Uterus (tissue), 4 donors: ENCODE measurements around the gene COG8. TPM values are rescaled to one million over a fixed set of nuclear protein-coding genes. Genes with fewer than 3 reads are reported as not detected.
"Not testable (repeated sequence)": the region's sequence is repeated elsewhere in the genome, so short reads cannot be mapped to it uniquely, and the experiment has no call there.

ENCODE experiments used
- DNase-seq, 2 donors: peaks; one replicate each; pipeline ENCODE4 v3.0.0-alpha.2; 2019 to 2020
- H3K27ac ChIP-seq, 2 donors: fragments of 200-600 bp; sonication (generic); 1 replicate in 1 of 2; 2 replicates in 1 of 2; pipeline ENCODE4 v1.5.1; 2016 to 2018
- H3K27me3 ChIP-seq, 2 donors: fragments of 200-600 bp; sonication (generic); one replicate each; pipeline ENCODE4 v1.5.1; 2018 to 2019; ENCODE audit warnings: control low read depth in 1 of 2
- H3K36me3 ChIP-seq, 2 donors: fragments of 200-600 bp; sonication (generic); one replicate each; pipeline ENCODE4 v1.5.1; 2019; ENCODE audit warnings: control low read depth in 1 of 2
- H3K4me1 ChIP-seq, 2 donors: fragments of 200-600 bp; sonication (generic); one replicate each; pipeline ENCODE4 v1.5.1; 2018 to 2019; ENCODE audit warnings: control low read depth in 1 of 2
- H3K4me3 ChIP-seq, 2 donors: fragments of 200-600 bp; sonication (generic); 1 replicate in 1 of 2; 2 replicates in 1 of 2; pipeline ENCODE4 v1.5.1; 2018 to 2019; ENCODE audit warnings: mild to moderate bottlenecking in 1 of 2
- H3K9me3 ChIP-seq, 2 donors: fragments of 200-600 bp; sonication (generic); one replicate each; pipeline ENCODE4 v1.5.1; 2019; ENCODE audit warnings: control low read depth in 1 of 2
- POLR2A ChIP-seq, 2 donors: fragments of 450-650 bp; IDR thresholded peaks; one replicate each; pipeline ENCODE4 v1.6.1; 2016; ENCODE audit warnings: antibody characterized with exemption in 2 of 2, mild to moderate bottlenecking in 1 of 2, moderate library complexity in 1 of 2
- intact Hi-C: fragments of 100-400 bp; cut with DNase I; formaldehyde crosslinking; loops from one replicate; pipeline ENCODE4 v1.15.1; 2023; ENCODE audit warnings: low total_unique reads
- total RNA-seq, 4 donors: library from RNA; depleted of rRNA in 3 of 4; stranded (reverse); fragments of >200 nt in 3 of 4; gene quantifications; one replicate each; pipeline versions ENCODE4 v1.1.0 to v1.2.4, GENCODE V29; 2014 to 2023
- TF ChIP-seq, protein P1 (sequence below), 4 experiments: fragments of 200-600 bp in 2 of 4; fragments of 450-650 bp in 2 of 4; sonication (generic) in 2 of 4; IDR thresholded peaks; one replicate each; pipeline ENCODE4 v1.5.1; 2016 to 2019; ENCODE audit warnings: antibody characterized with exemption in 4 of 4, mild to moderate bottlenecking in 2 of 4, moderate library complexity in 1 of 4
- donor health status: DM: yes; HTN: yes; CAD: no.

The COG8 gene
- total RNA-seq, 4 donors from 2014 or later: 39.4 to 58.8 (median 43.0) TPM

DNA sequence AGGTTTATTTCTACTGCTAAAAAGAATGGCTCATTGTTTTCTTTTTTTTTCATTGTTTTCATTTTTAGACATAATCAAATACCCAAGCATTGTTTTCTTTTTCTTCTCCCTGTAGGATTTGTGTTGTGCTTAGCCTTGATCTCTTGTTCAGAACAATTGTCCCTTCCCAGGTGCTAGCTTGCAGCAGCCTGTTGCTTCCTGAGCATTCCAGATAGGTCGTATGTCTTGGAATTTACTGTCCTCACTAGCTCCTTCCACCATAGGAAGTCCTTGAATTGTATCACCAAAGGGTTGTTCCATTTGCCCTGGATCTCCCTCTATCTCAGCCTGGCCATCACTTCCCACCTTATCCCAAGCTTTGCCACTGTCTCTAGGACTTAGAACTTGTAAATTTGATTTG, 38.2 kb downstream of the COG8 start:
- no peak for DNase-seq
- Histone ChIP-seq H3K4me3 (no peak overlapping the region), H3K9me3 (no peaks in the 10 kb centered on the region), H3K36me3 (no peaks in the 10 kb centered on the region), H3K27ac (no peak overlapping the region), H3K4me1 (no peaks in the 10 kb centered on the region), H3K27me3 (no peaks in the 10 kb centered on the region)
- intact Hi-C loops: no loop called here
- no peak for TF ChIP-seq POLR2A (IDR thresholded peaks at IDR 0.05)
- TF ChIP-seq, protein P1, sequence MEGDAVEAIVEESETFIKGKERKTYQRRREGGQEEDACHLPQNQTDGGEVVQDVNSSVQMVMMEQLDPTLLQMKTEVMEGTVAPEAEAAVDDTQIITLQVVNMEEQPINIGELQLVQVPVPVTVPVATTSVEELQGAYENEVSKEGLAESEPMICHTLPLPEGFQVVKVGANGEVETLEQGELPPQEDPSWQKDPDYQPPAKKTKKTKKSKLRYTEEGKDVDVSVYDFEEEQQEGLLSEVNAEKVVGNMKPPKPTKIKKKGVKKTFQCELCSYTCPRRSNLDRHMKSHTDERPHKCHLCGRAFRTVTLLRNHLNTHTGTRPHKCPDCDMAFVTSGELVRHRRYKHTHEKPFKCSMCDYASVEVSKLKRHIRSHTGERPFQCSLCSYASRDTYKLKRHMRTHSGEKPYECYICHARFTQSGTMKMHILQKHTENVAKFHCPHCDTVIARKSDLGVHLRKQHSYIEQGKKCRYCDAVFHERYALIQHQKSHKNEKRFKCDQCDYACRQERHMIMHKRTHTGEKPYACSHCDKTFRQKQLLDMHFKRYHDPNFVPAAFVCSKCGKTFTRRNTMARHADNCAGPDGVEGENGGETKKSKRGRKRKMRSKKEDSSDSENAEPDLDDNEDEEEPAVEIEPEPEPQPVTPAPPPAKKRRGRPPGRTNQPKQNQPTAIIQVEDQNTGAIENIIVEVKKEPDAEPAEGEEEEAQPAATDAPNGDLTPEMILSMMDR (IDR thresholded peaks at IDR 0.05): no peak

DNA sequence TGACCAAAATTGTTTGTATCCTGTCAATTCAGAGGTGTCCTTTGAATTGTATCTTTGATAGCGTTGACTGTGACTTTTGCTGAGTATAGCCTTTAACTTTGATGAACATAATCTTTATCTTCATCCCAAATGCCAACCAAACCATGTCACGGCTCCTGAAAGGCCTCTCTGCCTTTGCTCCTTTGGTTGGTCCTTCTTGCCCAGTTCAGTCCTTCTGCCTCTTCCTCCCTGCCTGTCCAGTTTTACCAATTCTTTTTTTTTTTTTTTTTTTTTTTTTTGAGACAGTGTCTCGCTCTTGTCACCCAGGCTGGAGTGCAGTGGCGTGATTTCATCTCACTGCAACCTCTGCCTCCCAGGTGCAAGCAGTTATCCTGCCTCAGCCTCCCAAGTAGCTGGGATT, 41.1 kb downstream of the COG8 start:
- Histone ChIP-seq H3K4me3 (no peak overlapping the region), H3K9me3 (no peaks in the 10 kb centered on the region), H3K36me3 (no peaks in the 10 kb centered on the region), H3K4me1 (no peaks in the 10 kb centered on the region), H3K27me3 (no peaks in the 10 kb centered on the region), H3K27ac (no peak overlapping the region)
- intact Hi-C loops: no loop called here
- no peak for TF ChIP-seq POLR2A (IDR thresholded peaks at IDR 0.05)
- TF ChIP-seq, protein P1 (IDR thresholded peaks at IDR 0.05): no peak
- no peak for DNase-seq

DNA sequence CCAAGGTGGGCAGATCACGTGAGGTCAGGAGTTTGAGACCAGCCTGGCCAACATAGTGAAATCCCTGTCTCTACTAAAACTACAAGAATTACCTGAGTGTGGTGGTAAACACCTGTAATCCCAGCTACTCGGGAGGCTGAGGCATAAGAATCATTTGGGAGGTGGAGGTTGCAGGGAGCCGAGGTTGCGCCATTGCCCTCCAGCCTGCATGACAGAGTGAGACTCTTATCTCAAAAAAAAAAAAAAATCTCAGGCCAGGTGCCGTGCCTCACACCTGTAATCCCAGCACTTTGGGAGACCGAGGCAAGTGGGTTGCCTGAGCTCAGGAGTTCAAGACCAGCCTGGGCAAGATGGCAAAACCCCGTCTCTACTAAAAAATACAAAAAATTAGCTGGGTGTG, 42.6 kb downstream of the COG8 start:
- DNase-seq, H3K4me1 ChIP-seq, intact Hi-C loops, H3K36me3 ChIP-seq, H3K4me3 ChIP-seq, H3K9me3 ChIP-seq, H3K27me3 ChIP-seq, H3K27ac ChIP-seq: not testable (repeated sequence)

DNA sequence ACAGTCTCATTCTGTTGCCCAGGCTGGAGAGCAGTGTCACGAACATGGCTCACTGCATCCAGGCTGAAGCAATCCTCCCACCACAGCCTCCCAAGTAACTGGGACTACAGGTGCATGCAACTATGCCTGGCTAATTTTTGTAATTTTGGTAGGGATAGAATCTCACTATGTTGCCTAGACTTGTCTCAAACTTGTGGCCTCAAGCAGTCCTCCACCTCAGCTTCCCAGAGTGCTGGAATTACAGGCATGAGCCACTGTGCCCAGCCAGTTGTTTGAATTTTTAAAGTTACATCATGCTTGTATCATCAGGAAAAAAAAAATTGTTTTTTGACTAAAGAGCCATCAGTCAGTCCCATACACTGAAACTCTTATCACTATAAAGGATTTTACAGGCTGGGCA, 45.3 kb downstream of the COG8 start:
- no peak for DNase-seq
- H3K4me1 ChIP-seq: no peaks in the 10 kb centered on the region
- no peaks in the 10 kb centered on the region for H3K36me3 ChIP-seq
- intact Hi-C loops: no loop called here
- H3K27me3 ChIP-seq: no peaks in the 10 kb centered on the region
- TF ChIP-seq POLR2A (IDR thresholded peaks at IDR 0.05): no peak
- TF ChIP-seq, protein P1 (IDR thresholded peaks at IDR 0.05): no peak
- H3K4me3 ChIP-seq: no peak overlapping the region
- H3K9me3 ChIP-seq: no peaks in the 10 kb centered on the region
- H3K27ac ChIP-seq: no peak overlapping the region

DNA sequence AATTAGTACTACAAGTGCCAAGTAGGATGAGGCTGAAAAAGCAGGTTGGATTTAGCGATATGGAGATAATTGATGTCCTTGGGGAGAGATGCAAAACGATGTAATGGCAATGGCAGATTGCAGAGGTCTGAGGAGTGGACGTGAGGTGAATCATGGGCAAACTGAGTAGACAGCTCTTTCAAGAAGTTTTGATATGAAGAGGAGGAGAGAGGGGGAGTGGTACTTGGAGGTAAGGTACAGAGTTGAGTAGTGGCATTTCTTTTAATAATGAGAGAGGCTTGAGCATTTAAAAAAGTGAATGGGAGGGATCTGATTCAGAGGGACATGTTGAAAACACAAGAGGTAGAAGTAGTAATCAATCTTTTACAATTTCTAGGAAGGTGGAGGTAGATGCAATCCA, 46.0 kb downstream of the COG8 start:
- DNase-seq: no peak
- intact Hi-C loops: no loop called here
- Histone ChIP-seq H3K9me3 (no peaks in the 10 kb centered on the region), H3K36me3 (no peaks in the 10 kb centered on the region), H3K4me3 (no peak overlapping the region), H3K27me3 (no peaks in the 10 kb centered on the region), H3K4me1 (no peaks in the 10 kb centered on the region), H3K27ac (no peak overlapping the region)
- no peak for TF ChIP-seq POLR2A (IDR thresholded peaks at IDR 0.05)
- TF ChIP-seq, protein P1 (IDR thresholded peaks at IDR 0.05): no peak

DNA sequence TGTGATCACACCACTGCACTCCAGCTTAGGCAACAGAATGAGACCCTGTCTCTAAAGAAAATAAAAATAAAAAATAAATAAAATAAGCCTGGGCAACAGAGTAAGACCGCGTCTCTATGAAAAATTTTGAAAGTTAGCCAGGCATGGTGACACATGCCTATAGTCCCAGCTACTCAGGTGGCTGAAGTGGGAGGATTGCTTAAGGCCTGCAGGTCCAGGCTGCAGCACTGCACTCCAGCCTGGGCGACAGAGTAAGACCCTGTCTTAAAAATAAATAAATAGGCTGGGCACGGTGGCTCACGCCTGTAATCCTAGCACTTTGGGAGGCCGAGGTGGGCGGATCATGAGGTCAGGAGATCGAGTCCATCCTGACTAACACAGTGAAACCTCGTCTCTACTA, 47.7 kb downstream of the COG8 start:
- H3K9me3 ChIP-seq, DNase-seq, H3K27me3 ChIP-seq, H3K27ac ChIP-seq, H3K36me3 ChIP-seq, intact Hi-C loops, H3K4me1 ChIP-seq, H3K4me3 ChIP-seq: not testable (repeated sequence)
